HG03521 (cell line): Measurements from ENCODE around the gene SIGLEC9.

Experiments used
- ATAC-seq: cut with Tn5 transposase; IDR thresholded peaks from one replicate; pipeline ENCODE4 v1.9.1; 2021; ENCODE audit warnings: mild to moderate bottlenecking, moderate library complexity; ENCODE audit not compliant: unreplicated experiment

The SIGLEC9 gene

DNA sequence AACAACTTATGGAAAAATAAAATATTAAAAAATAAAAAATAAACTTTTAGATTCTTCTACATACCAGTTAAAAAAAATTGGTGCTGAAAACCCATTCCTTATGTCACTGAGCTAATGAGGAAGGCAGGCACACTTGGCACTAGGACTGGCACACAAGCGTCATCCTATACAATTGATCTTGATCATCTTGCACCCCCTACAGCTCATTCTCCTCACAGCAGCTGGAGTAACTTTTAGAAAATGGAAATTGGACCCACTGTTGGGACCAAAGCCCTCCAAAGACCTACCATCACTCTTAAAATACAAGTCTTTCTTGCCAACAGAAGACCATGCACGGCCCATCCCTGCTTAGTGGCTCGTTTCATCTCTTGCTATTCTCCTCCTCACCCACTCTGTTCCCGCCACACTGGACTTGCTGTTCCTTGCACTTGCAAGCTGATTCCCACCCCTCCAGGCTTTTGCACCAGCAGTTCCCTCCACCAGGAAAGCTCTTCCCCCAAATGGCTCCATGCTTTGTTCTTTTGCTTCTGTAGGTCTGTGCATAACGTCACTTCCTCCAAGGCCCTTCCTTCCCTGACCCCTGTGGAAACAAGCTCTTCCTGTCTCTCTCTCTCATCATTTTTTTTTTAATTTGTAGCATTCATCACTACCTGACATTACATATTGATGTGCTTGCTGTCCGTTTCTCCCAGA is 28.1 kb upstream of the SIGLEC9 start:
- no peak for ATAC-seq

DNA sequence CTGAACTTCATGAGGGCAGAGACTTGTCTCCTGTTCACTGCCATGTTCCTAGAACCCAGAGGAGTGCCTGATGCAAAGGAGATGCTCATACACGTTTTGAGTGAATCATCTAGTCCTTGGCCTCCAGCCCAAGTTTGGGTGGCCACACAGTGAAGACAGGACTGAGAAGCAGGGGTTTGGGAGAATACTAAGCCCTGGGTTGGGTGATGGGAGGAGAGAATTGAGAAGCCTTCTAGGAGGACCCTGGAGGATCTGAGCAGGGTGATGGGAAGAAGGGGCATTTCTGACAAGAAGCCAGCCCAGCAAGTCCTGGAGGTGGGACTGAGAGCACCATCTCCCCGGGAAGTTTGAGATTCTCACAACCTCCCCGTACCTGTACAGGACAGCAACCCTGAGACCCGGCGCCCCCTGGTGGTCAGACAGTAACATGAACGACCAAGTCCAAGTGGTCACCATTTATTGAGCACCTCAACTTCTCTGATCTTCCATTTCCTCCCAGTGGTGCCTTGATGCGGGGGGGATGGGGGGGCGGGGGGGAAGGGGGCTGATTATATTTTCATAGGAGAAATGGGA is 27.5 kb upstream of the SIGLEC9 start:
- ATAC-seq: no peak

DNA sequence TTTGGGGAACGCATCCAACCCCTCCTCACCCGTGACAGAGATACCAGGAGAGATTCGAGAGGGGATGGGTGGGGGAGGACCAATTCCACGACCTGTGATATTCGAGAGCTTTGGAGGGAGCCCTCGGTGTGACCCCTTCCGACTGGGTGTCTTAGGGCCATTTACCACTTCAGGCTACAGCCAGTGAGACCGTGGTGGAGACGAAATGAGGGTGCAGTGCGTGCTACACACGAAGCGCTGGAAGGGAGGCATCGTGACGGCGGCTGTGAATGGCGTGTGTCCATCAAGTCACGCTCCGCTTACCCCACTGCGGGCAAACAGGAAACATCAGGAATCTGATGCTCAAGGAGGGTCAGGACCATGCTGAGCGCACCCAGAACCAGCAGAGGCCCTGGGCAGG is 26.9 kb upstream of the SIGLEC9 start:
- no peak for ATAC-seq

DNA sequence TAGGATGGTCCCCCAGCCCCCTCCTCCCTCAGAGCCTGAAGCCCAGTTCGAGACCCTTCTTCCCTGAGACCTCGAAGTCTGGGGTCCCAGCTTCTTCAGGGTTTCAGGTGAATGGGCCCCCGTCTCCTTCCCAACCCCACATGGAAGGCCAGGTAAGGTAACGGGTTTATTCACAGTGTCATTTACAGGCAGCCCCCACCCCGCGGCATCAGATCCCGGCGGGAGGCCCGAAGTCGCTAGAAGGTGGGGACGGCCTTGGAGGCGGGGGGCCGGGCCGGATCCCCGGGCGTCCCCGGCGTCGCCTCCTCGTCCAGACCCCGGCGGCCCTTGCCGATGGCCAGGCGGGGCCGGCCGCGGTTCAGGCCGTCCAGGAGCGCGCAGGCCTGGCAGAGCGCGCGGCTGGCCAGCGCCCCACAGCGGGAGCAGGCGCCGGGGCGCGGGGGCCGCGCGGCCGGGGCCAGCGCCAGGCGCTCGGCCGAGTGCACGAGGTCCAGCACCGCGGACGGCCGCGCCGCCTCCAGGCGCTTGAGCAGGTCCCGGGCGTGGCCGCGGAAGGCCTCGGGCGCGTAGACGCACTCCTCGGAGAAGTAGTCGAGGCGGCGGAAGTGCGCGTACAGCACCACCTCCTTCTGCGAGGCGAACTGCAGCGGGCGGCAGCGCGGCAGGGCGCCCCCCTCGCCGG is 26.2 kb upstream of the SIGLEC9 start:
- ATAC-seq: no peak

DNA sequence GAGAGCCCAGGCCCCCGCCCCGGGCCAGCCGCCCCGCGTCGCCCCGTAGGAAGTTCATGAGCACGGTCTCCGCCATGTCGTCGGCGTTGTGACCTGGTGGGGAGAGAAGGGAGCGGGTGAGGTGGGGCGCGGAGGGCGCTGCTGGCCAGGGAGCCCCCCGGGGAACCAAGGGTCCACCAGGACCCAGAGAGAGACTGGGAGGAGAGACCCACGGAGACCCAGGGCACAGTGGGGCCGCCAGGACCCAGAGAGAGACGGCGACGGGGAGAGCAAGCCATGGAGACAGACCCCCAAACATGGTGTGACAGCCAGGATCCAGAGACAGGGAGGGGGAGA is 25.7 kb upstream of the SIGLEC9 start:
- ATAC-seq: no peak

DNA sequence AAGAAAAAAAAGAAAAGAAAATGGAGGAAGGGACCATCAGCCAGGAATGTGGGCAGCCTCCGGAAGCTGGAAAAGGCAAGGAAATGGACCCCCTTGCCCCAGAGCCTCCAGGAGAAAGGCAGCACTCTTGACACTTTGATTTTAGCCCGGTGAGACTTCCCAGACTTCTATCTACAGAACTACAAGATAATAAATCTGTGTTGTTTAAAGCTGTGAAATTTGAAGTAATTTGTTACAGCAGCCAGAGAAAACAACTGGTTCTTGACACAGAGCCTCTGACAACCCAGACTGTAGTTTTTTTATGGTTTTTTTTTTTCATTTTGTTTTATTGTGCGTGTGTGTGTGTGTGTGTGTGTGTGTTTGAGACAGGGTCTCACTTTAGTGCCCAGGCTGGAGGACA is 24.1 kb upstream of the SIGLEC9 start:
- no peak for ATAC-seq

DNA sequence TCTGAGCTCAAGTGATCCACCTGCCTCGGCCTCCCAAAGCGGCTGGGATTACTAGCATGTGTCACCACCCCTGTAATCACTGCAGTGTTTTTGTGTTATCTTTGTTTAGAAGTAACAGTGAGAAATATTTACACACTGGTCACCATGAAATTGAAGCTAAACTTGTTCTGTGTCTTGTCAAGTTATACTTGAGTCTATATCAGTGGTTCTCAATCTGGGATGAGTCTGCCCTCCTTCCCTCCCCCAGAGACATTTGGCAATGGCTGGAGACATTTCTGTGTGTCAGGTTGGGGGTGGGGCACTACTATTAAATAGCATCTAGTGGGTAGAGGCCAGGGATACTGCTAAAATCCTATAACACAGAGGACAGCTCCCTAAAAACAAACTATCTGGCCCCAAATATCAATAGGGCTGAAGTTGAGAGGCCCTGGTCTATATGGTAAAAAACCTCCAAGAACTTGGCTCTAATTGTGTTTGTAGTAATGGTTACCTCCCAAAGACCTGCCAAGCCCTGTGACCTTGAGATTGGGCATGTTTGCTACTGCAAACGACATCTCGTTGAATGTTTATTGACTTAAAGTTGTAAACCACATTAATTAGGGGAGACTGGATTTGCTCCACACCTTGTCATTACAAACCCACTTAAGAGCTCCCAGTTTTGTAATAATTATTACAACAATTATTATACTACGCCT is 23.4 kb upstream of the SIGLEC9 start:
- no peak for ATAC-seq

DNA sequence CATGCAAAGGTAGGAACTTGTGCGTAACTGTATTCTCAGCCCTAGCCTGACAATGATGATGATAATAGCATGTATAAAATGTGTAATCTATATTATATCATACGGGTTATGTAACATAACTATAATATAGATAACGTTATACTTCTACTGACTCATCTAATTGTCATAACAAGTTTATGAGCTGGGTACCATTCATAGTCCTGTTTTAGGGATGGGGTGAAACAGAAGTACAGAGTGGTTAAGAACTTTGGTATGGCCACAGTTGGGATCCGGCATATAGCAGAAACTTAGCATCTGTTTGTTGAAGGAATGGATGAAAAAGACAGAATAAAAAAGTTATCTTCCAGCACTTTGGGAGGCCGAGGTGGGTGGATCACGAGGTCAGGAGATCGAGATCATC is 21.7 kb upstream of the SIGLEC9 start:
- ATAC-seq: no peak

DNA sequence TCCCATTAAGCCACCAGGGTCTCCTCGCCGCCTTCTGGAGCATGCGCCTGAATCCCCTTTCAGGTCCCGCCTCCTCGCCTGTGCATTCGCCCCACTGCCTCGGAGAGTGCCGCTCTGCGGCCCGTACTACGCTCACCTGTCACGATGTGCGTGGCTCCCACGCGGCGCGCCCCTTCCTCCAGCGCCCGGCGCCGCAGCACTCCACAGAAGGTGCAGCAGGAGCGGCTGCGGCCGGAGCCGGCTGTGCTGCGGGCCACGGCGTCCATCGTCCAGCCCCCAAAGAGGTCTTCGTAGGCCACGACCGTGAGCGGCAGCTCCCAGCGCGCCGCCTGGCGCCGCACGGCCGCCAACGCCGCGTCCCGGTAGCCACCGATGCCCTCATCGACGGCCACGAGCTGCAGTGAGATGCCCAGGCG is 20.8 kb upstream of the SIGLEC9 start:
- ATAC-seq: no peak

DNA sequence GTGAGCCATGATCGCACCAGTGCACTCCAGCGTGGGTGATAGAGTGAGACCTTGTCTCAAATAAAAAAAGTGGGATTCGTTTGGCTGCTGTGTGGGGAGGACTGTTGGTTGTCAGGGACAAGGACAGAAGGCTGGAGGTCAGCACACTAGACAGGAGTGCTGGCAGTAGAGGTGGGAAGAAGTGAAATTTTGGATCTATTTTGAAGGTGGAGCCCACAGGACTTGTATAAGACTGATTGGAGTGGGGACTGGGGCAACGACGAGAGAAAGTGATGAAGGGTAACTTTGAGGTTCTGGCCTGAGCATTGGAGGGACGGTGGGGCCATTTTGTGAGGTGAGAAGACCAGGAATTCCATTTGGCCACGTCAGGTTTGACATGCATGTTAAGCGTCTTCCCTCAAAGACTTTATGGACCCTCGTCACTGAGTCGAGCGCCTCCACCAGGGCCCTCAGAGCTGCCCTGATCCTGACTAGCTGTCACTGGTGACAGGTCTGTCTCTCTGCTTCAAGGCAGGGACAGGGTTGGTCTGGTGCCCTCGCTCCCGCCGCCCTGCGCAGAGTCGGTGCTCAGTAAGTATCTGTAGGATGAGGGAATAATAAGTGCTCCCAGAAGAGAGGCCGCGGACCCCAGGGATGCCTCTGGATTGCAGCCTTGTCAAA is 17.2 kb upstream of the SIGLEC9 start:
- peak; percentile 3 for ATAC-seq

DNA sequence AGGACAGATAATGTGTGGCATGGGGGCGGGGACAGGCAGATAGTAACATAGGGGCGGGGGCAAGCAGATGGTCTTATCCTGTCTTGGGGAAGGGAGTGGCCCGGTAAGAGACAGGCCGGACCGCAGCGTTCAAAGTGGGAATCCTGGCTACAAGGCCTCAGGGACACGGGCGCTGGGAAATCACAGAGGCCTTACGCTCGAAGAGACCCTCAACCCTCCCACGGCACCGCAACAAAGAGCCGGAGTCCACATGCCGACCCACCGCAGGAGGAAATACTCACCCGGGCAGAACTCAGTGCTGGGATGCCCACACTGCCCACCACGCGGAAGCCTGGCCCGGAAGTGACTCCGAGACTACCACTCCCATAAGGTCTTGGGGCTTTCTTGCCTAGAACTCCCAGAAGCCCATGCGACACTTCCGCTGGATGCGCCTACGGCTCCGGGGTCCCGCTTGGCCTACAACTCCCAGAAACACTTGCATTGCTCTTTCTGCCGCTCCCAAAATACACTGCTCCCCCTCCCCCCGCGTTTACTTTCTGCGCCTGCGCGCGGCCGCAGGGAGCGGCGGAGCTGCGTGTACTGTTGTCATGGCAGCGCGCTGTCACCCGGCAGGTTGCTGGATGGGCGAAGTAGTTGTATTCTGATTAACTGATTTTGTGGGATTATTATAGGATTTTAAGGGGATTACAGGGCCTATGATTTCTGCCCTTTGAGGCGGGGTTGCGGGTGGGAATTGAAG is 16.5 kb upstream of the SIGLEC9 start, which contains the start of gene CTU1:
TSS of gene CTU1 (minus strand) at position 344 of the 739 bp plus-strand sequence. CDS start 3,840 bp downstream, outside the sequence.
- ATAC-seq: peak; percentile 95

DNA sequence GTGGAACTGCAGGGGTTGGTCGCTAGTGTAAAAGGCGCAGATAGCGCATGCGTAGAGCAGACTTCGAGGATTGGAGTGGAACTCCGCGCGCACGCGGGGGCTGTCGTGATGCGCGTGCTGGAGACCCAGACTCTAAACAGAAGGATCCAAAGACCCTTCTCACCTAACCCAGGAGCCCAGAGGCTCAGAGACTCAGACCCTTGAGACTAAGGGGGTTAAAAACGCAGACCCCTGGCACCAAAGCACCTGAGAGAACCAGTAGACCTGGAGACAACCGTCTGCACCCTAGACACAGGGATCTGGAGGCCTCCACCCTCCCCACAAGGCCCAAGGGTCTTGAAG is 15.9 kb upstream of the SIGLEC9 start:
- ATAC-seq: peak; percentile 23

DNA sequence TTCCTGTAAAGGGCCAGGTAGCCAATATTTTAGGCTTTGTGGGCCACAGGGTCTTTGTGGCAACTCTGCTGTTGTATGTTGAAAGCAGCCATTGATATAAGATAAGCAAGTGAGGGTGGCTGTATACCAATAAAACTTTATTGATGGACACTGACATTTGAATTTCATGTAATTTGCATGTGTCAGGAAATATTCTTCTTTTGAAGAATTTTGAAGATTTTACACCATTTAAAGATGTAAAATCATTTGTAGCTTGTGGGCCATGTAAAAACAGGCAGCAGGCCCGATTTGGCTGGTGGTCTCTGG is 14.1 kb upstream of the SIGLEC9 start:
- no peak for ATAC-seq

DNA sequence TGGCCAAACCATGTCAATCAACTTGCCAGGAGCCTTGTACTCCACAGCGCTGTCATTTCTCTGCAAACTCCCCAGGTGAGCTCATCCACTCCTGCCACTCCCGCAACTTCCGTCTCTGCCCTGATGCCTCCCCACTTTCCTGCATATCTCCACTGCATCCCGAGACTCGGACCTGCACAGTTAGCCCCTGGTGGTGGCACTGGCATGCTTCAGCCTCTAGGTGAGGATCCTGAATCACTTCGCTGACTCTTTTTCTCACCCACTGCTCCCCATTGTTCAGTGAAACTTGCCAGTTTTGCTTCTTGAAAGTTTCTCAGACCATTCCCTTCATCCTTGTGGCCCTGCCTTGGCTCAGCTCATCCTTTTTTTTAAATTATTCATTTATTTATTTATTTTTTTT is 13.1 kb upstream of the SIGLEC9 start:
- ATAC-seq: no peak

DNA sequence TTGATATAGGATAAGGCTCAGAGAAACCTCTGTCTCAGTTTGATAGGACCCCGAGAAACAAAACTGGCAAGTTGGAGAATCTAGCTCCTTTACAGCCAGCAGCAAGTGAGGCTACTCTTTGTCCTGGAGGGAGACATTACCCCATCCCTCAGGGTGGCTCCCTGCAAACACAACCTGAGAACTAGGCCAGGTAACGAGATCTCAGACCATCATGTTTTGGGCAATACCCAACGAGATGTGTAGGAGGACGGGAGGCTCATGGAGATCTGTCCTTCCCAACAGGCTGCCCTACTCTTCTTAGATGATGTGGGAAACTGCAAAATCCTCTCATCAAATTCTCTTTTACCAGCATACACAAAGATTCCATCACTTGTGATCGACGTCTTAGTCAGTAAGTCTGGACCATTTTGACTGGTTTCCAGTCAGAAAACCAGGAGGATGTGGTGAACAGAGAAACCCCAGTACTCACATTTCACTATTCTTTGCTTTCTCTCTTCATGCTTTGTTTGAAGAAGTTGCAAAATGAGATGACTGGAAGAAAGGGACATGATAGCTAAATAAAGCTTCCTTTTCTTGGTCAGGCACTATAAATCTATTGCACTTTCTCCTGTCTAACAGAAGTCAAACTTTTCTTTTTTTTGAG is 10.5 kb upstream of the SIGLEC9 start:
- no peak for ATAC-seq

DNA sequence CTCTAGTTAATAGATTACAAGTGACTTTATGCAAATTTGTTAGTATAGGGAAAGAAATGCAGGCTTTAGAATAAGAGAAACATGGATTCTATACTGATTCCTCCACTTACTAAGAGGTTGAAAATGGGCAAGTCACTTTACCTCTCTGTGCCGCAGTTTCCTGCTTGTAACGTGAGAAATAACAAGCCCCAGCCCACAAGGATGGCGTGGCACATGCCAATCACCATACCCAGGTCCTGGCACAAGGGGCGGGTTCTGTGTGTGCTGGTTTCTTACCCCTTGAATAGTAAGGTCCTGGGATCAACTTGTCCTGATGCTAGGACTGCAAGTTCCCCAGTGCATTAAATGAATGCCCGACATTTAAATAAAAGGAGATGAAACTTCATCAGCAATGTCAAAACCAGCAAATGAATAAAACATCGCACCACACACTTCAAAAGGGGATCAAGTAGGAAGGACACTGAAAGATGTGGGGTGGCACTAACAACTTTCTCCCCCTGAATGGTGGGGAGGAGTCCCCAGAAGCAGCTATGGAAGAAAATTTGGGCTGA is 7.9 kb upstream of the SIGLEC9 start:
- no peak for ATAC-seq

DNA sequence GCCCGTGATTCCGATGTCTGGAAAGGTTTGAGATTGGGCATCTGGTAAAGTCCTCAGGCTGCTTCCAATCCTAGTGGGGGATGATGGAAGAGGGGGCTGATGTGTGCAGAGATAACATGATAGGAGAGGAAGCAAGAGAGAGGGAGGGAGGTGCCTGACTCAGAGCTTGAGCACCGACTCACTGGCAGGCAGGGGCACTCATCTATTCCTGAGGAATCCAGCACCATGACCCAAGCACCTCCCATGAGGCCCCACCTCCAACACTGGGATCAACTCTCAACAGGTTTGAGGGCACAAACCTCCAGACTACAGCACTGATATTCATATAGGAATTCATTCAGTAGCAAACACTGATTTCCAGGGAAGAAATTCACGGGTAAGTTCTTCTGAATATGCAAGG is 5.6 kb upstream of the SIGLEC9 start:
- ATAC-seq: no peak

DNA sequence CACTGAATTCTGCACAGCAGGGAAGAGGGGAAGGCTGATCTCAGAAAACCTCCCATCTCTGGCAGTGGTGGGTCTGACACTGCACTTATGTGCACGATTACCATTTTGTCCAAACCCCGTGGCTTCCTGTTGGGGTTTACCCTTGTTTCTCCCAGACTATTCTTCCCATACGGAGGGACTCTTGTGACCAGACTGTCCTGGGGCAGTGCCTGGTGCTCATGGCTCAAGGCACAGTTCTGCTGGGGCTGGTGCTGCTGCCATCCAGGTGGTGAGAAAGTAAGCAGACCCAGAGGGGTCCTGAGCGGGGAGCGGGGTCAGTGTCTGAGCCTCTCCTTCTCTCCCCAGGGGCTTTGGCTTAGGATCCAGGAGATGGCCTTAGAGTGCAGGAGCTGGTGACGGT is 5.1 kb upstream of the SIGLEC9 start:
- no peak for ATAC-seq

DNA sequence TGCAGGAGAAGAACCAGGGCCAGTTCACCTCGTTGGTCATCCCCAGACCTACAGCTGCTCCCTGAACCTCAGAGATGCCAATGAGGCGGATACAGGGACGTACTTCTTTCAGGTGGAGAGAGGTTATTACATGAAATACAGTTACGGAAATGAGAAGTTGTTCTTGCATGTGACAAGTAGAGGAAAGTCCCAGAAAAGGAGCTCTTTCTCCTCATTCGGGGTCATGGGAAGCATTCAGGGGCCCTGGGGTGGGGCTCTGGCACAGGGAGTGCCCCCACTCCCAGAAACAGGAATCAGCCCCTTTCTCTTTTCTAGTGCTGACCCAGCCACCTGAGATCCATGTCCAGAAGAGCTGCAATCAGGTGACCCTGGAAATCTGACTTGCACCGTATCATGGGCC is 4.5 kb upstream of the SIGLEC9 start:
- ATAC-seq: no peak

DNA sequence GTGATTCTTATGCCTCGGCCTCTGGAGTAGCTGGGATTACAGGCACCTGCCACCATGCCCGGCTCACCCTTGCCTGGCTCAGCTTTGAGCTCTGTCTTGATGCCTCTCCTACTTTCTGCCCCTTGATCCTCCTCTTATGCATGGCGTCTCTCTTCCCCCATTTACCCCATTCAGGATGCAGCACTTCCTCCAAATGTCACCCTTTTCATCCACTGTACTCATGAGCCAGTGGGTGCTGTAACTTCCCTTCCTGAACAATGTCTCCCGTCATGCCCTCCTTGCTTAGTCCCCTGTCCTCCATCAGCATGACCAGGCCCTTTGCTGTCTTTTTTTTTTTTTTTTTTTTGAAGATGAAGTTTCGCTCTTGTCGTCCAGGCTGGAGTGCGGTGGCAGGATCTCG is 3.4 kb upstream of the SIGLEC9 start:
- ATAC-seq: no peak
